Measurements from ENCODE around the gene TMEM161A. TPM values are rescaled to one million over a fixed set of nuclear protein-coding genes. Genes with fewer than 3 reads are reported as not detected.

Gene TMEM161A
- total RNA-seq, 2 donors from 2014 or later = 56.1 to 66.6 TPM

- Histone ChIP-seq H3K4me3 (ENCODE audit: low read length) (no peak overlapping the region), H3K36me3 (ENCODE audit: control insufficient read depth, insufficient read depth, low read length) (no peaks in the 10 kb centered on the region), H3K9me3 (ENCODE audit: control insufficient read depth, low read length) (no peaks in the 10 kb centered on the region), H3K9ac (ENCODE audit: extremely low read depth, low read length, poor library complexity, severe bottlenecking) (no peak overlapping the region), H3K27me3 (ENCODE audit: control insufficient read depth, insufficient read depth, low read length, poor library complexity, severe bottlenecking) (no peaks in the 10 kb centered on the region), H3K4me1 (ENCODE audit: control insufficient read depth, insufficient read depth, low read length) (peaks cover 5% of the 10 kb centered on the region), H3K27ac (ENCODE audit: low read depth, low read length) (no peak overlapping the region)
- Mint-ChIP-seq H3K27me3 (ENCODE audit: insufficient read depth) (peaks cover 48% of the 10 kb centered on the region), H3K9me3 (no peaks in the 10 kb centered on the region), H3K36me3 (ENCODE audit: low read depth) (peaks cover 4% of the 10 kb centered on the region), H3K27ac (no peak overlapping the region), H3K4me3 (no peak overlapping the region), H3K4me1 (peaks cover 6% of the 10 kb centered on the region)
- no peak for DNase-seq
- no peak for TF ChIP-seq CTCF (conservative IDR thresholded peaks at IDR 0.05)
- WGBS, 2 experiments (ENCODE audit: insufficient coverage in 1 of 2, insufficient read length in 1 of 2) = 80 to 98% methylated on average over 1 to 6 of the region's 6 CpGs
These were observed 59.5 kb downstream of the TMEM161A start for GRCh38 chr19:19078801-19079200.

- peaks cover 4% of the 10 kb centered on the region for H3K36me3 Mint-ChIP-seq (ENCODE audit: low read depth)
- TF ChIP-seq CTCF (conservative IDR thresholded peaks at IDR 0.05) = no peak
- H3K4me3 Mint-ChIP-seq = no peak overlapping the region
- Histone ChIP-seq H3K4me1 (ENCODE audit: control insufficient read depth, insufficient read depth, low read length) (peaks cover 5% of the 10 kb centered on the region), H3K36me3 (ENCODE audit: control insufficient read depth, insufficient read depth, low read length) (no peaks in the 10 kb centered on the region), H3K27me3 (ENCODE audit: control insufficient read depth, insufficient read depth, low read length, poor library complexity, severe bottlenecking) (no peaks in the 10 kb centered on the region), H3K4me3 (ENCODE audit: low read length) (no peak overlapping the region), H3K9me3 (ENCODE audit: control insufficient read depth, low read length) (no peaks in the 10 kb centered on the region), H3K9ac (ENCODE audit: extremely low read depth, low read length, poor library complexity, severe bottlenecking) (no peak overlapping the region), H3K27ac (ENCODE audit: low read depth, low read length) (no peak overlapping the region)
- 95 to 98% methylated on average over 6 to 7 of the region's 7 CpGs for WGBS, 2 experiments (ENCODE audit: insufficient coverage in 1 of 2, insufficient read length in 1 of 2)
- no peak overlapping the region for H3K27ac Mint-ChIP-seq
- H3K4me1 Mint-ChIP-seq = peaks cover 9% of the 10 kb centered on the region
- H3K9me3 Mint-ChIP-seq = no peaks in the 10 kb centered on the region
- H3K27me3 Mint-ChIP-seq (ENCODE audit: insufficient read depth) = peaks cover 45% of the 10 kb centered on the region
- no peak for DNase-seq
These were observed 61.2 kb downstream of the TMEM161A start for GRCh38 chr19:19077103-19077502.

- H3K27me3 ChIP-seq (ENCODE audit: control insufficient read depth, insufficient read depth, low read length, poor library complexity, severe bottlenecking) = no peaks in the 10 kb centered on the region
- Mint-ChIP-seq H3K4me3 (no peak overlapping the region), H3K27ac (no peak overlapping the region), H3K36me3 (ENCODE audit: low read depth) (peaks cover 4% of the 10 kb centered on the region), H3K4me1 (peaks cover 9% of the 10 kb centered on the region), H3K27me3 (ENCODE audit: insufficient read depth) (peaks cover 47% of the 10 kb centered on the region), H3K9me3 (no peaks in the 10 kb centered on the region)
- no peak for DNase-seq
- H3K4me3 ChIP-seq (ENCODE audit: low read length) = no peak overlapping the region
- H3K27ac ChIP-seq (ENCODE audit: low read depth, low read length) = no peak overlapping the region
- WGBS, 2 experiments (ENCODE audit: insufficient coverage in 1 of 2, insufficient read length in 1 of 2) = 80 to 100% methylated on average over 1 of the region's 1 CpG
- H3K9me3 ChIP-seq (ENCODE audit: control insufficient read depth, low read length) = no peaks in the 10 kb centered on the region
- H3K4me1 ChIP-seq (ENCODE audit: control insufficient read depth, insufficient read depth, low read length) = peaks cover 5% of the 10 kb centered on the region
- no peak overlapping the region for H3K9ac ChIP-seq (ENCODE audit: extremely low read depth, low read length, poor library complexity, severe bottlenecking)
- no peak for TF ChIP-seq CTCF (conservative IDR thresholded peaks at IDR 0.05)
- no peaks in the 10 kb centered on the region for H3K36me3 ChIP-seq (ENCODE audit: control insufficient read depth, insufficient read depth, low read length)
These were observed 61.8 kb downstream of the TMEM161A start for GRCh38 chr19:19076476-19076875.
